SK-N-SH (cell line): ENCODE measurements around the gene CSTPP1. TPM values are rescaled to one million over a fixed set of nuclear protein-coding genes. Genes with fewer than 3 reads are reported as not detected.

Source experiments
- CTCF ChIA-PET: fragments of 300-600, 350-600 bp; formaldehyde crosslinking; extraction: SDS; loops from one replicate; lab custom pipeline; 2021; lab: Yijun Ruan, JAX
- POLR2A ChIA-PET: fragments of 350-600 bp; sonication (Branson Sonifier 250); formaldehyde crosslinking; extraction: SDS; loops from one replicate; lab custom pipeline; 2020; ENCODE audit warnings: antibody characterized with exemption, inconsistent platforms; lab: Yijun Ruan, JAX
- DNase-seq: peaks from one replicate; pipeline ENCODE4 v3.0.0; 2012
- H2AFZ ChIP-seq: fragments of 200-600 bp; sonication (generic); 2 replicates; pipeline ENCODE4 v1.8.1; 2016; ENCODE audit warnings: antibody characterized with exemption, mild to moderate bottlenecking, low read depth
- H3F3A ChIP-seq: fragments of 200-600 bp; sonication (generic); replicated peaks from 2 replicates; pipeline ENCODE3; 2016; ENCODE audit warnings: antibody characterized with exemption, mild to moderate bottlenecking; ENCODE audit not compliant: insufficient read depth
- H3K27ac ChIP-seq, 2 experiments: fragments of 200-500 bp in 1 of 2; fragments of 200-600 bp in 1 of 2; sonication (Bioruptor generic) in 1 of 2; sonication (generic), shearing (Covaris generic) in 1 of 2; 2 replicates each; pipeline versions ENCODE4 v1.5.1 to v1.6.1; 2014 to 2016; ENCODE audit warnings: low read depth in 2 of 2, inconsistent platforms in 1 of 2, low read length in 1 of 2, mild to moderate bottlenecking in 1 of 2, mixed read lengths in 1 of 2
- H3K27me3 ChIP-seq: fragments of 200-600 bp; sonication (generic), shearing (Covaris generic); 2 replicates; pipeline ENCODE4 v1.6.1; 2016; ENCODE audit warnings: mixed run types; ENCODE audit not compliant: insufficient read depth
- H3K36me3 ChIP-seq, 2 experiments: fragments of 200-500 bp in 1 of 2; fragments of 200-600 bp in 1 of 2; sonication (Bioruptor generic) in 1 of 2; sonication (generic) in 1 of 2; replicated peaks in 1 of 2; 2 replicates each; pipeline versions ENCODE3 to v1.5.1; 2014 to 2016; ENCODE audit warnings: low read length in 1 of 2, mild to moderate bottlenecking in 1 of 2; ENCODE audit not compliant: insufficient read depth in 2 of 2, control insufficient read depth in 1 of 2
- H3K4me1 ChIP-seq, 2 experiments: fragments of 200-500 bp in 1 of 2; fragments of 200-600 bp in 1 of 2; sonication (Bioruptor generic) in 1 of 2; sonication (generic), shearing (Covaris generic) in 1 of 2; 2 replicates each; pipeline versions ENCODE4 v1.5.1 to v1.6.1; 2014 to 2016; ENCODE audit warnings: low read depth in 1 of 2, low read length in 1 of 2, mixed run types in 1 of 2; ENCODE audit not compliant: insufficient read depth in 2 of 2, control insufficient read depth in 1 of 2
- H3K4me2 ChIP-seq: fragments of 200-600 bp; sonication (generic), shearing (Covaris generic); 2 replicates; pipeline ENCODE4 v1.6.1; 2017; ENCODE audit warnings: mixed run types
- H3K4me3 ChIP-seq, 2 experiments: fragments of 200-500 bp in 1 of 2; fragments of 200-600 bp in 1 of 2; sonication (Bioruptor generic) in 1 of 2; sonication (generic), shearing (Covaris generic) in 1 of 2; 2 replicates each; pipeline versions ENCODE4 v1.5.1 to v1.8.1; 2014 to 2016; ENCODE audit warnings: low read depth in 2 of 2, inconsistent platforms in 1 of 2, low read length in 1 of 2, mild to moderate bottlenecking in 1 of 2, mixed read lengths in 1 of 2, moderate library complexity in 1 of 2
- H3K79me2 ChIP-seq: fragments of 200-600 bp; sonication (generic); 2 replicates; pipeline ENCODE4 v1.8.1; 2017; ENCODE audit warnings: mild to moderate bottlenecking; ENCODE audit not compliant: insufficient read depth
- H3K9ac ChIP-seq: fragments of 200-600 bp; sonication (generic); 2 replicates; pipeline ENCODE4 v1.6.1; 2017; ENCODE audit warnings: mixed run types
- H3K9me2 ChIP-seq: fragments of 200-600 bp; sonication (generic); 2 replicates; pipeline ENCODE4 v1.6.1; 2017; ENCODE audit warnings: mixed run types
- H3K9me3 ChIP-seq: fragments of 200-600 bp; sonication (generic); 2 replicates; pipeline ENCODE4 v1.6.1; 2017; ENCODE audit warnings: mixed run types, mild to moderate bottlenecking, moderate library complexity
- H4K20me1 ChIP-seq: fragments of 200-600 bp; sonication (generic); 2 replicates; pipeline ENCODE4 v1.6.1; 2017; ENCODE audit warnings: mild to moderate bottlenecking, mixed run types; ENCODE audit not compliant: insufficient read depth
- EZH2phosphoT487 ChIP-seq: fragments of 200-600 bp; sonication (generic); IDR thresholded peaks from 2 replicates; pipeline ENCODE4 v1.6.1; 2017; ENCODE audit warnings: low read depth, mixed run types, mild to moderate bottlenecking, antibody characterized with exemption, moderate library complexity, borderline replicate concordance
- FOSL2 ChIP-seq: IDR thresholded peaks from 2 replicates; pipeline ENCODE4 v1.4.0; 2012; ENCODE audit warnings: low read depth, mild to moderate bottlenecking, moderate library complexity, borderline replicate concordance
- FOXJ3 ChIP-seq: sonication (generic); formaldehyde crosslinking; IDR thresholded peaks from 2 replicates; pipeline ENCODE4 v1.5.1; 2020; ENCODE audit warnings: mild to moderate bottlenecking, missing genetic modification reagents
- JUND ChIP-seq: IDR thresholded peaks from 2 replicates; pipeline ENCODE4 v1.4.0; 2012
- MEF2A ChIP-seq: IDR thresholded peaks from 2 replicates; pipeline ENCODE4 v1.4.0; 2012; ENCODE audit warnings: low read depth, borderline replicate concordance
- MXI1 ChIP-seq: IDR thresholded peaks from 2 replicates; pipeline ENCODE4 v1.6.1; 2012; ENCODE audit warnings: mild to moderate bottlenecking, low read depth, low read length, improper control_type of control experiment
- NFIC ChIP-seq: IDR thresholded peaks from 2 replicates; pipeline ENCODE4 v1.4.0; 2012; ENCODE audit warnings: borderline replicate concordance
- PBX3 ChIP-seq: IDR thresholded peaks from 2 replicates; pipeline ENCODE4; 2012
- POLR2AphosphoS5 ChIP-seq: IDR thresholded peaks from 2 replicates; pipeline ENCODE4 v1.6.1; 2012; ENCODE audit warnings: low read depth, low read length
- RAD21 ChIP-seq: IDR thresholded peaks from 2 replicates; pipeline ENCODE4 v1.6.1; 2012; ENCODE audit warnings: mild to moderate bottlenecking, low read length
- RCOR1 ChIP-seq: fragments of 150-350 bp; IDR thresholded peaks from 2 replicates; pipeline ENCODE4 v1.6.1; 2017; ENCODE audit warnings: antibody characterized with exemption, low read length
- RFX5 ChIP-seq: IDR thresholded peaks from 2 replicates; pipeline ENCODE4 v1.6.1; 2012; ENCODE audit warnings: mild to moderate bottlenecking, improper control_type of control experiment, low read length
- SIN3A ChIP-seq: IDR thresholded peaks from 2 replicates; pipeline ENCODE4 v1.6.1; 2012; ENCODE audit warnings: low read depth, mild to moderate bottlenecking, low read length, moderate library complexity, borderline replicate concordance
- TCF12 ChIP-seq: IDR thresholded peaks from 2 replicates; pipeline ENCODE4 v1.4.0; 2012
- TEAD4 ChIP-seq: IDR thresholded peaks from 2 replicates; pipeline ENCODE4 v1.4.0; 2012; ENCODE audit warnings: mild to moderate bottlenecking, borderline replicate concordance; ENCODE audit not compliant: insufficient read depth
- YY1 ChIP-seq: IDR thresholded peaks from 2 replicates; pipeline ENCODE4 v1.4.0; 2012; ENCODE audit warnings: low read depth, mild to moderate bottlenecking
- ZBTB33 ChIP-seq: IDR thresholded peaks from 2 replicates; pipeline ENCODE4 v1.4.0; 2012; ENCODE audit warnings: low read depth, borderline replicate concordance
- WGBS: methylation state at CpG from one replicate; pipeline ENCODE4 v1.1.6; 2017; ENCODE audit warnings: low lambda C conversion rate; 5-methylcytosine and 5-hydroxymethylcytosine counted together
- polyA plus RNA-seq, 3 experiments: library from polyadenylated mRNA; depleted of rRNA; stranded (reverse); fragments of >200 nt; gene quantifications; 2 replicates each; pipeline ENCODE4 v1.2.3, GENCODE V29; 2012

Gene CSTPP1
- polyA plus RNA-seq, 1 of the 3 experiments (the other 2 are of a cell fraction), result 85.7 TPM

GRCh38 chr11:47002390-47002789 lies 65.8 kb downstream of the CSTPP1 start:
- H3K9ac ChIP-seq, result no peak overlapping the region
- H3K9me3 ChIP-seq, result no peaks in the 10 kb centered on the region
- peaks cover 31% of the 10 kb centered on the region for H3K79me2 ChIP-seq
- peaks cover 3 to 6% of the 10 kb centered on the region in 2 experiments for H3K36me3 ChIP-seq
- H3K27ac ChIP-seq, result peak overlapping the region; percentile 72 to 85; a peak in 3 of 4 replicates
- ChIA-PET CTCF (interaction anchor here (0.7 to 1.3 kb wide), 3 partner anchors 16 to 151 kb away, joined by 3 to 4 read pairs (median 3); no protein-coding TSS in a partner anchor), POLR2A (no interaction called here)
- H3F3A ChIP-seq, result peaks cover 23% of the 10 kb centered on the region
- 57% methylated on average over 1 of the region's 1 CpG for whole genome bisulfite sequencing
- no peak overlapping the region for H3K4me3 ChIP-seq
- no peaks in the 10 kb centered on the region for H4K20me1 ChIP-seq
- no peak overlapping the region; the same call in 1 of the 2 replicates for H3K4me2 ChIP-seq
- DNase-seq, result no peak
- H3K27me3 ChIP-seq, result no peaks in the 10 kb centered on the region
- TF ChIP-seq JUND (no peak), FOXJ3 (no peak), TEAD4 (no peak)
- TF ChIP-seq, all 33 proteins: peak for 0
- Histone ChIP-seq H2AFZ (no peak overlapping the region), H3K4me1 (peaks cover 34 to 68% of the 10 kb centered on the region in 2 experiments), H3K9me2 (no peaks in the 10 kb centered on the region)

- H3K36me3 ChIP-seq, result peaks cover 2 to 6% of the 10 kb centered on the region in 2 experiments
- H3K79me2 ChIP-seq, result peaks cover 38% of the 10 kb centered on the region
- H3K9me2 ChIP-seq, result no peaks in the 10 kb centered on the region
- H3K9me3 ChIP-seq, result no peaks in the 10 kb centered on the region
- no peak for TF ChIP-seq EZH2phosphoT487
- 0 out of 2 replicates have a peak, but pooled peaks have one; percentile 14 for TF ChIP-seq TCF12
- TF ChIP-seq NFIC, result peak; percentile 62
- no peak overlapping the region for H3K9ac ChIP-seq
- DNase-seq, result no peak
- ChIA-PET CTCF (interaction anchor here (1.0 to 1.3 kb wide), 3 partner anchors 17 to 150 kb away, joined by 3 to 4 read pairs (median 3); no protein-coding TSS in a partner anchor), POLR2A (no interaction called here)
- H4K20me1 ChIP-seq, result no peaks in the 10 kb centered on the region
- peaks cover 23% of the 10 kb centered on the region for H3F3A ChIP-seq
- peak overlapping the region; percentile 72 to 85; a peak in 3 of 4 replicates for H3K27ac ChIP-seq
- peak overlapping the region; percentile 42; the same call in 1 of the 2 replicates for H3K4me2 ChIP-seq
- H3K4me3 ChIP-seq, result no peak overlapping the region
- no peak overlapping the region for H2AFZ ChIP-seq
- H3K27me3 ChIP-seq, result no peaks in the 10 kb centered on the region
- peaks cover 34 to 68% of the 10 kb centered on the region in 2 experiments for H3K4me1 ChIP-seq
- 84% methylated on average over 3 of the region's 3 CpGs for WGBS
Measured at GRCh38 chr11:47003180-47003877, 66.8 kb downstream of the CSTPP1 start.

GRCh38 chr11:47004595-47005033 lies 68.1 kb downstream of the CSTPP1 start:
- H4K20me1 ChIP-seq, result no peaks in the 10 kb centered on the region
- peak; percentile 26; the same call in 1 of the 2 replicates for TF ChIP-seq YY1
- peak; percentile 87 for TF ChIP-seq PBX3
- peak; percentile 92 for TF ChIP-seq NFIC
- 0 out of 2 replicates have a peak, but pooled peaks have one; percentile 48 for TF ChIP-seq ZBTB33
- peak; percentile 91; the same call in 1 of the 2 replicates for TF ChIP-seq TEAD4
- 0 out of 2 replicates have a peak, but pooled peaks have one; percentile 57 for TF ChIP-seq MXI1
- peak; percentile 74; the same call in 1 of the 2 replicates for TF ChIP-seq SIN3A
- TF ChIP-seq RAD21, result peak; percentile 52
- TF ChIP-seq FOXJ3, result peak; percentile 79
- no peak for TF ChIP-seq EZH2phosphoT487
- peak; percentile 55; the same call in 1 of the 2 replicates for TF ChIP-seq FOSL2
- peak; percentile 48; the same call in 1 of the 2 replicates for TF ChIP-seq MEF2A
- TF ChIP-seq POLR2AphosphoS5, result peak; percentile 78
- TF ChIP-seq RCOR1, result peak; percentile 90
- TF ChIP-seq RFX5, result no peak

More at GRCh38 chr11:47004595-47005033, 68.1 kb downstream of the CSTPP1 start:
- ChIA-PET CTCF (interaction anchor here (0.6 to 1.9 kb wide), 2 partner anchors 85 to 149 kb away, joined by 3 to 8 read pairs; no protein-coding TSS in a partner anchor), POLR2A (interaction anchor here (0.7 kb wide), 1 partner anchor 68 kb away, joined by 3 read pairs; no protein-coding TSS in a partner anchor)
- Histone ChIP-seq H3K79me2 (peaks cover 44% of the 10 kb centered on the region), H3K27ac (peak overlapping the region; percentile 85 to 93), H3K36me3 (peaks cover 0 to 6% of the 10 kb centered on the region in 2 experiments), H3F3A (peaks cover 23% of the 10 kb centered on the region), H3K9me3 (no peaks in the 10 kb centered on the region), H3K9me2 (no peaks in the 10 kb centered on the region), H3K4me2 (peak overlapping the region; percentile 47), H3K27me3 (no peaks in the 10 kb centered on the region), H2AFZ (no peak overlapping the region), H3K4me1 (peaks cover 34 to 63% of the 10 kb centered on the region in 2 experiments), H3K9ac (peak overlapping the region; percentile 12; the same call in 1 of the 2 replicates), H3K4me3 (no peak overlapping the region)
- DNase-seq, result peak; percentile 74
